Nephron (organoid): ENCODE results near the gene DENND2A.
A peak's percentile ranks its signal among the peaks of the same experiment; 100 is the strongest.
"Not testable (repeated sequence)": the region's sequence is repeated elsewhere in the genome, so short reads cannot be mapped to it uniquely, and the experiment has no call there.

Experiments
- H3K27ac Mint-ChIP-seq, 3 experiments: 2 replicates each; pipeline ENCODE4 v1.8.0; 2020; ENCODE audit warnings: mixed read lengths in 3 of 3, mild to moderate bottlenecking in 2 of 3, moderate library complexity in 1 of 3
- H3K27me3 Mint-ChIP-seq: 2 replicates; pipeline ENCODE4 v1.8.0; 2021; ENCODE audit warnings: low read depth, mild to moderate bottlenecking, moderate library complexity, mixed read lengths
- H3K36me3 Mint-ChIP-seq: 2 replicates; pipeline ENCODE4 v1.8.0; 2020; ENCODE audit warnings: low read depth, mixed read lengths
- H3K4me1 Mint-ChIP-seq: 2 replicates; pipeline ENCODE4 v1.8.0; 2020; ENCODE audit warnings: mixed read lengths
- H3K4me3 Mint-ChIP-seq, 3 experiments: 2 replicates each; pipeline ENCODE4 v1.8.0; 2020; ENCODE audit warnings: mild to moderate bottlenecking in 3 of 3, mixed read lengths in 3 of 3, moderate library complexity in 2 of 3
- H3K9me3 Mint-ChIP-seq: 2 replicates; pipeline ENCODE4 v1.8.0; 2020; ENCODE audit warnings: mixed read lengths
- TF ChIP-seq, protein P1 (sequence below), 3 experiments: fragments of 200-600 bp; sonication (generic); IDR thresholded peaks; one replicate each; pipeline ENCODE4 v1.5.0; 2021; ENCODE audit warnings: antibody characterized with exemption in 3 of 3; ENCODE audit not compliant: unreplicated experiment in 3 of 3

The DENND2A gene

DNA sequence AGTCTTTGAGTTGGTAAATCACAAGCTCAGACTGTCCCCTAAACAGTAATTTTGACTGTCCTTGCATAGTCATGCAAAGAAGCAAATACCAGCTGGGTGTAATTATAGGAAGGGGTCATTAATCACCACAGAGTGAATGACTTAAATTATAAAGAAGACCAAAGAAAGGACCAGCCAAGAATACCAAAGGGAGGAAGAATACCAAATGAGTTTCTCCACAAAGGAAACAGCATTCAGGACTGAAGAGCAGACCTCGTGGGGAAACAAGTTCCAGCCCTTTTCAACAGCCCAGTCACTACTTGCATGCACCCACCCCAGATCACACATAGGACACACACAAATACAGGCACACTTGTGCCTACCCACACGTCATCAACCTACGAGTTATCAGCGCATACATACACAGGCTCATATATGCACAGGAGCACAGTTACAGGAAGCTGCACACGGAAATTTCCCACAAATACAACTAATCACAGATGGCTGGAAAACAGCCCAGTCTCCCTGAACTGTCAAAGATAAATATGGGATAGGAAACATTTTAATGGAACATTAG is 77.6 kb downstream of the DENND2A start:
- Mint-ChIP-seq H3K4me1 (peaks cover 16% of the 10 kb centered on the region), H3K27ac (peak overlapping the region; percentile 79 to 91 (median 86)), H3K36me3 (peaks cover 57% of the 10 kb centered on the region), H3K4me3 (no peak overlapping the region), H3K9me3 (no peaks in the 10 kb centered on the region), H3K27me3 (no peaks in the 10 kb centered on the region)
- TF ChIP-seq, protein P1, sequence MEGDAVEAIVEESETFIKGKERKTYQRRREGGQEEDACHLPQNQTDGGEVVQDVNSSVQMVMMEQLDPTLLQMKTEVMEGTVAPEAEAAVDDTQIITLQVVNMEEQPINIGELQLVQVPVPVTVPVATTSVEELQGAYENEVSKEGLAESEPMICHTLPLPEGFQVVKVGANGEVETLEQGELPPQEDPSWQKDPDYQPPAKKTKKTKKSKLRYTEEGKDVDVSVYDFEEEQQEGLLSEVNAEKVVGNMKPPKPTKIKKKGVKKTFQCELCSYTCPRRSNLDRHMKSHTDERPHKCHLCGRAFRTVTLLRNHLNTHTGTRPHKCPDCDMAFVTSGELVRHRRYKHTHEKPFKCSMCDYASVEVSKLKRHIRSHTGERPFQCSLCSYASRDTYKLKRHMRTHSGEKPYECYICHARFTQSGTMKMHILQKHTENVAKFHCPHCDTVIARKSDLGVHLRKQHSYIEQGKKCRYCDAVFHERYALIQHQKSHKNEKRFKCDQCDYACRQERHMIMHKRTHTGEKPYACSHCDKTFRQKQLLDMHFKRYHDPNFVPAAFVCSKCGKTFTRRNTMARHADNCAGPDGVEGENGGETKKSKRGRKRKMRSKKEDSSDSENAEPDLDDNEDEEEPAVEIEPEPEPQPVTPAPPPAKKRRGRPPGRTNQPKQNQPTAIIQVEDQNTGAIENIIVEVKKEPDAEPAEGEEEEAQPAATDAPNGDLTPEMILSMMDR (IDR thresholded peaks at IDR 0.05; ENCODE audit: unreplicated experiment in 3 of 3) = no peak

- H3K4me1 Mint-ChIP-seq = peaks cover 10% of the 10 kb centered on the region
Observed at GRCh38 chr7:140559410-140559809, 81.2 kb downstream of the DENND2A start.

GRCh38 chr7:140557809-140558518 is 82.6 kb downstream of the DENND2A start:
- Mint-ChIP-seq H3K27me3 (no peaks in the 10 kb centered on the region), H3K4me1 (peaks cover 4% of the 10 kb centered on the region), H3K36me3 (peaks cover 63% of the 10 kb centered on the region), H3K4me3 (no peak overlapping the region), H3K9me3 (no peaks in the 10 kb centered on the region), H3K27ac (no peak overlapping the region)
- TF ChIP-seq, protein P1 (IDR thresholded peaks at IDR 0.05; ENCODE audit: unreplicated experiment in 3 of 3) = no peak

More at GRCh38 chr7:140559410-140559809, 81.2 kb downstream of the DENND2A start:
- Mint-ChIP-seq H3K4me3 (no peak overlapping the region), H3K9me3 (no peaks in the 10 kb centered on the region), H3K36me3 (peaks cover 59% of the 10 kb centered on the region), H3K27me3 (no peaks in the 10 kb centered on the region), H3K27ac (no peak overlapping the region)
- TF ChIP-seq, protein P1 (IDR thresholded peaks at IDR 0.05; ENCODE audit: unreplicated experiment in 3 of 3) = no peak

DNA sequence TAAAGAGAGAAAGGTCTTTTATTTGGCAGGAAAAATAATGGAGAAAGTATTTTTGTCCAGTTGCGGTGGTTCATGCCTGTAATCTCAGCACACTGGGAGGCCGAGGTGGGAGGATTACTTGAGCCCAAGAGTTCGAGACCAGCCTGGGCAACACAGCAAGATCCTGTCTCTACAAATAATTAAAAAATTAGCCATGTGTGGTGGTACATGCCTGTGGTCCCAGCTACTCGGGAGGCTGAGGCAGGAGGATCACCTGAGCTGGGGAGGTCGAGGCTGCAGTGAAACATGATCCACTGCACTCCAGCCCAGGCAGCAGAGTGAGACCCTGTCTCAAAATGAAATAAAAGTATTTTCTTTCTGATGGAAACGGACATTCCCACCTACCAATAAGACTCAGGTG is 83.5 kb downstream of the DENND2A start:
- no peaks in the 10 kb centered on the region for H3K27me3 Mint-ChIP-seq
- no peaks in the 10 kb centered on the region for H3K9me3 Mint-ChIP-seq
- H3K4me3 Mint-ChIP-seq = no peak overlapping the region
- TF ChIP-seq, protein P1 (IDR thresholded peaks at IDR 0.05; ENCODE audit: unreplicated experiment in 3 of 3) = no peak
- H3K4me1 Mint-ChIP-seq = no peaks in the 10 kb centered on the region
- no peak overlapping the region for H3K27ac Mint-ChIP-seq
- H3K36me3 Mint-ChIP-seq = peaks cover 57% of the 10 kb centered on the region

GRCh38 chr7:140553236-140553635 is 87.4 kb downstream of the DENND2A start:
- not testable (repeated sequence) for H3K27me3 Mint-ChIP-seq, H3K9me3 Mint-ChIP-seq, H3K4me1 Mint-ChIP-seq, H3K4me3 Mint-ChIP-seq
- Mint-ChIP-seq H3K27ac (peak overlapping the region in 1 of 3 experiments; percentile 31), H3K36me3 (peaks cover 48% of the 10 kb centered on the region)

GRCh38 chr7:140552240-140552679 is 88.4 kb downstream of the DENND2A start:
- Mint-ChIP-seq H3K4me3 (no peak overlapping the region), H3K27ac (no peak overlapping the region), H3K27me3 (no peaks in the 10 kb centered on the region), H3K4me1 (peaks cover 5% of the 10 kb centered on the region), H3K36me3 (peaks cover 47% of the 10 kb centered on the region), H3K9me3 (no peaks in the 10 kb centered on the region)
- TF ChIP-seq, protein P1 (IDR thresholded peaks at IDR 0.05; ENCODE audit: unreplicated experiment in 3 of 3) = no peak
